ENCODE data around the gene DAB1. TPM values are rescaled to one million over a fixed set of nuclear protein-coding genes. Genes with fewer than 3 reads are reported as not detected.

DAB1 gene
- total RNA-seq, 1 donor from 2014 or later: 0.27 TPM

DNA sequence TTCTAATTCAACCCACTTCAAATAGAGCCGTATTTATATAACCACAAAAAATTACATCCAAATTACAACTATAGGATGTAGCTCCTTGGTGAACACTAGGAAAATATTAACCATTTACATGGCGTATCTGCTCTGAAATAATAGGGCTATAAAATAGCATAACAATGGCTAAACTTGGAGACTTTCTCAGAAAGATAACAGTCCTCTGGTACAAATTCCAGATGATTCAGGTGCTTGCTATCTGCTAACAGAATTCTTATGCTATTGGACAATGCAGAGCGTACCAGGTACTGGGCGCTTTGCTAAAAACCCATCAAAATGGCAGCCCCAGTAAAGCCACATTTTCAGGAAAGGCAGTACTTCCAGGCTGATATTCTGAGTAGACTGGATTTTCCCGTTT lies 248.4 kb downstream of the DAB1 start:
- H3K4me3 Mint-ChIP-seq (ENCODE audit: unreplicated experiment): no peak overlapping the region
- H3K27me3 Mint-ChIP-seq (ENCODE audit: unreplicated experiment): peaks cover 16% of the 10 kb centered on the region
- TF ChIP-seq CTCF (IDR thresholded peaks at IDR 0.05): no peak
- no peaks in the 10 kb centered on the region for H3K36me3 Mint-ChIP-seq (ENCODE audit: unreplicated experiment)
- DNase-seq (ENCODE audit: extremely low spot score, unreplicated experiment): no peak
- H3K4me1 Mint-ChIP-seq (ENCODE audit: unreplicated experiment): no peaks in the 10 kb centered on the region
- no peak overlapping the region for H3K27ac Mint-ChIP-seq (ENCODE audit: unreplicated experiment)
- H3K9me3 Mint-ChIP-seq (ENCODE audit: unreplicated experiment): no peaks in the 10 kb centered on the region

GRCh38 chr1:57172040-57172439 lies 251.8 kb downstream of the DAB1 start:
- no peak for TF ChIP-seq CTCF (IDR thresholded peaks at IDR 0.05)
- no peak for DNase-seq (ENCODE audit: extremely low spot score, unreplicated experiment)
- Mint-ChIP-seq H3K27me3 (ENCODE audit: unreplicated experiment) (peaks cover 30% of the 10 kb centered on the region), H3K36me3 (ENCODE audit: unreplicated experiment) (no peaks in the 10 kb centered on the region), H3K27ac (ENCODE audit: unreplicated experiment) (no peak overlapping the region), H3K4me3 (ENCODE audit: unreplicated experiment) (no peak overlapping the region), H3K9me3 (ENCODE audit: unreplicated experiment) (no peaks in the 10 kb centered on the region), H3K4me1 (ENCODE audit: unreplicated experiment) (no peaks in the 10 kb centered on the region)

DNA sequence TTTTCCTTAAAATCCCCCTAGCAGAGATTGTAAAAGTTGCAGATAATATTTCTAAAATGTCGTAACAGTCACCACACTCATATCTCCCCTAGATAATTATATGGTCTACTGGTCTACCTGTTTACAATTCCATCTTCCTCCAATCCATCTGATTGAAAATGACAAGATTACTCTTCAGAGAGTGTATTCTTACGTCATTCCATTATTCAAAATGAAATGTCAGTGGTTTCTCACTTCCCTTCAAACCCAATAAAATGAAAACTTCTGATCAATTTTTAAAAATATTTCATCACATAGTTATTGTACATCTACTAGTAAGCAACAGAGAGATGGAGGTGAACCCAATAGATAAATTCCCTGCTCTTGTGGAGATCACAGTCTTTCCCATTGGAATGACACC lies 255.9 kb downstream of the DAB1 start:
- no peaks in the 10 kb centered on the region for H3K36me3 Mint-ChIP-seq (ENCODE audit: unreplicated experiment)
- TF ChIP-seq CTCF (IDR thresholded peaks at IDR 0.05): no peak
- no peak for DNase-seq (ENCODE audit: extremely low spot score, unreplicated experiment)
- H3K27me3 Mint-ChIP-seq (ENCODE audit: unreplicated experiment): peaks cover 22% of the 10 kb centered on the region
- H3K9me3 Mint-ChIP-seq (ENCODE audit: unreplicated experiment): no peaks in the 10 kb centered on the region
- no peaks in the 10 kb centered on the region for H3K4me1 Mint-ChIP-seq (ENCODE audit: unreplicated experiment)
- no peak overlapping the region for H3K27ac Mint-ChIP-seq (ENCODE audit: unreplicated experiment)
- no peak overlapping the region for H3K4me3 Mint-ChIP-seq (ENCODE audit: unreplicated experiment)

- H3K4me3 Mint-ChIP-seq (ENCODE audit: unreplicated experiment): no peak overlapping the region
- no peak for DNase-seq (ENCODE audit: extremely low spot score, unreplicated experiment)
- no peaks in the 10 kb centered on the region for H3K36me3 Mint-ChIP-seq (ENCODE audit: unreplicated experiment)
- H3K9me3 Mint-ChIP-seq (ENCODE audit: unreplicated experiment): no peaks in the 10 kb centered on the region
- H3K4me1 Mint-ChIP-seq (ENCODE audit: unreplicated experiment): no peaks in the 10 kb centered on the region
- H3K27ac Mint-ChIP-seq (ENCODE audit: unreplicated experiment): no peak overlapping the region
- H3K27me3 Mint-ChIP-seq (ENCODE audit: unreplicated experiment): peaks cover 38% of the 10 kb centered on the region
- no peak for TF ChIP-seq CTCF (IDR thresholded peaks at IDR 0.05)
Observed at GRCh38 chr1:57165546-57165945, 258.3 kb downstream of the DAB1 start.

- no peak for TF ChIP-seq CTCF (IDR thresholded peaks at IDR 0.05)
- no peaks in the 10 kb centered on the region for H3K9me3 Mint-ChIP-seq (ENCODE audit: unreplicated experiment)
- H3K4me3 Mint-ChIP-seq (ENCODE audit: unreplicated experiment): no peak overlapping the region
- peaks cover 42% of the 10 kb centered on the region for H3K27me3 Mint-ChIP-seq (ENCODE audit: unreplicated experiment)
- no peak for DNase-seq (ENCODE audit: extremely low spot score, unreplicated experiment)
- H3K27ac Mint-ChIP-seq (ENCODE audit: unreplicated experiment): no peak overlapping the region
- no peaks in the 10 kb centered on the region for H3K4me1 Mint-ChIP-seq (ENCODE audit: unreplicated experiment)
- H3K36me3 Mint-ChIP-seq (ENCODE audit: unreplicated experiment): no peaks in the 10 kb centered on the region
Observed at GRCh38 chr1:57164584-57164983, 259.3 kb downstream of the DAB1 start.

Data from osteocyte (in vitro differentiated cells).